GM12878 (cell line): ENCODE results near the gene QSOX2. TPM values are rescaled to one million over a fixed set of nuclear protein-coding genes. Genes with fewer than 3 reads are reported as not detected.

Source experiments
- ATAC-seq: fragments of 200-7000 bp; cut with Tn5 transposase; 3 replicates; pipeline ENCODE4 v1.9.1; 2020; ENCODE audit warnings: mild to moderate bottlenecking, moderate library complexity
- BruUV-seq: library from RNA; stranded (reverse); fragments of 400-500 nt; replicated peaks from 2 replicates; lab custom pipeline; 2021; lab: Mats Ljungman, UMichigan
- CTCF ChIA-PET: fragments of 300-600 bp; sonication (Branson Sonifier 250); formaldehyde crosslinking; extraction: SDS; loops from one replicate; lab custom pipeline; 2021; ENCODE audit warnings: inconsistent platforms; lab: Yijun Ruan, JAX
- POLR2A ChIA-PET: fragments of 350-600 bp; formaldehyde crosslinking; extraction: SDS; loops from one replicate; lab custom pipeline; 2021; ENCODE audit warnings: inconsistent platforms; lab: Charles Lee
- RAD21 ChIA-PET: fragments of 300-600 bp; sonication (Branson Sonifier 250); formaldehyde crosslinking; loops from one replicate; lab custom pipeline; 2023; ENCODE audit warnings: antibody characterized with exemption; ENCODE audit not compliant: unreplicated experiment; lab: Charles Lee
- SMC1A ChIA-PET: fragments of 300-600 bp; sonication (Branson Sonifier 250); formaldehyde crosslinking; loops from one replicate; lab custom pipeline; 2023; ENCODE audit not compliant: unreplicated experiment, uncharacterized antibody; lab: Charles Lee
- DNase-seq: peaks from one replicate; pipeline ENCODE4 v3.0.0-alpha.2; 2011; ENCODE audit warnings: low read depth, low spot score
- FAIRE-seq: peaks from 3 replicates; lab custom pipeline; 2011; peaks lifted over from hg19 to GRCh38; lab: Jason Lieb, UNC
- H2AFZ ChIP-seq: 2 replicates; pipeline ENCODE4 v1.6.0; 2011; ENCODE audit warnings: low read depth, low read length, control low read depth; ENCODE audit not compliant: control insufficient read depth
- H3K27ac ChIP-seq: 2 replicates; pipeline ENCODE4 v1.5.1; 2011; ENCODE audit warnings: control low read depth; ENCODE audit not compliant: control insufficient read depth, insufficient read depth
- H3K27me3 ChIP-seq, 2 experiments: replicated peaks in 1 of 2; 2 replicates each; pipeline versions ENCODE4 v1.6.0 to v1.6.1; 2011; ENCODE audit warnings: low read length in 1 of 2; ENCODE audit not compliant: control insufficient read depth in 2 of 2, insufficient read depth in 2 of 2
- H3K36me3 ChIP-seq, 2 experiments: 2 replicates each; pipeline ENCODE4 v1.5.1; 2011; ENCODE audit warnings: low read length in 1 of 2; ENCODE audit not compliant: control insufficient read depth in 2 of 2, insufficient read depth in 2 of 2
- H3K4me1 ChIP-seq: 2 replicates; pipeline ENCODE4 v1.6.1; 2011; ENCODE audit warnings: mild to moderate bottlenecking, low read length, moderate library complexity, mixed read lengths; ENCODE audit not compliant: control insufficient read depth, insufficient read depth
- H3K4me2 ChIP-seq: 2 replicates; pipeline ENCODE4 v1.6.0; 2011; ENCODE audit warnings: control low read depth; ENCODE audit not compliant: control insufficient read depth, insufficient read depth
- H3K4me3 ChIP-seq: fragments of 200-600 bp; sonication (generic); 2 replicates; pipeline ENCODE4 v1.5.1; 2016
- H3K79me2 ChIP-seq: 2 replicates; pipeline ENCODE4 v1.6.0; 2011; ENCODE audit warnings: low read length; ENCODE audit not compliant: control insufficient read depth, insufficient read depth
- H3K9ac ChIP-seq: 2 replicates; pipeline ENCODE4 v1.8.0; 2011; ENCODE audit warnings: low read length, control low read depth, mixed read lengths; ENCODE audit not compliant: control insufficient read depth, insufficient read depth
- H3K9me3 ChIP-seq: replicated peaks from 3 replicates; pipeline ENCODE4 v1.5.1; 2011; ENCODE audit warnings: mild to moderate bottlenecking, low read length; ENCODE audit not compliant: control insufficient read depth, insufficient read depth
- H4K20me1 ChIP-seq: 2 replicates; pipeline ENCODE4 v1.6.0; 2011; ENCODE audit not compliant: control insufficient read depth, insufficient read depth
- IKZF1 ChIP-seq: fragments of 450-650 bp; conservative IDR thresholded peaks from 2 replicates; pipeline ENCODE4 v1.6.1; 2017; ENCODE audit warnings: antibody characterized with exemption, mild to moderate bottlenecking
- IKZF2 ChIP-seq, 2 experiments: fragments of 450-650 bp; IDR thresholded peaks; 2 replicates each; pipeline ENCODE4 v1.6.1; 2017; ENCODE audit warnings: mild to moderate bottlenecking in 2 of 2, moderate library complexity in 2 of 2
- PAX8 ChIP-seq: fragments of 450-650 bp; IDR thresholded peaks from 2 replicates; pipeline ENCODE4 v1.6.1; 2017; ENCODE audit warnings: mild to moderate bottlenecking, moderate library complexity
- SIN3A ChIP-seq: IDR thresholded peaks from 2 replicates; pipeline ENCODE4 v1.6.1; 2012; ENCODE audit warnings: low read depth, low read length, improper control_type of control experiment
- SMAD1 ChIP-seq: fragments of 450-650 bp; IDR thresholded peaks from 2 replicates; pipeline ENCODE4 v1.6.1; 2018; ENCODE audit warnings: mild to moderate bottlenecking, low read depth; ENCODE audit not compliant: partially characterized antibody
- WGBS: methylation state at CpG from one replicate; pipeline ENCODE4 v1.1.6; 2016; ENCODE audit warnings: low lambda C conversion rate; ENCODE audit not compliant: insufficient replicate concordance, insufficient coverage; ENCODE audit errors: missing lambda C conversion rate; 5-methylcytosine and 5-hydroxymethylcytosine counted together
- in situ Hi-C: fragments of 300-500 bp; cut with MboI; formaldehyde crosslinking; loops from 9 replicates; pipeline ENCODE4 v1.14.3; 2018; ENCODE audit warnings: mixed read lengths
- intact Hi-C: fragments of 100-400 bp; cut with micrococcal nuclease; formaldehyde crosslinking; loops from one replicate; pipeline ENCODE4 v1.14.2; 2022; ENCODE audit not compliant: unreplicated experiment
- polyA plus RNA-seq, 11 experiments: library from polyadenylated mRNA; depleted of rRNA in 4 of 11; unstranded in 6 of 11; stranded (reverse) in 5 of 11; fragments of >200 nt; fragmentation: Nextera tagmentation in 4 of 11; fragmentation: Illumina TruSeq in 1 of 11; extraction: Ambion mirVana in 4 of 11; extraction: Trizol in 1 of 11; gene quantifications; 1 replicate in 1 of 11; 2 replicates in 10 of 11; pipeline versions ENCODE4 v1.2.1 to v1.2.3, GENCODE V29; 2011 to 2016; ENCODE audit warnings: inconsistent platforms in 2 of 11, missing spikeins in 2 of 11, low read depth in 1 of 11
- total RNA-seq, 4 experiments: library from RNA; depleted of rRNA in 3 of 4; stranded (reverse); fragments of >200 nt in 3 of 4; fragmentation: Illumina TruSeq in 1 of 4; extraction: Trizol in 1 of 4; gene quantifications; 2 replicates each; pipeline versions ENCODE4 v1.2.1 to v1.2.3, GENCODE V29; 2013 to 2021

QSOX2 gene
- total and polyA plus RNA-seq, 10 of the 15 experiments (the other 5 are each of a cell fraction or from before 2014, with no cell fraction given), result 0.34 to 16.1 (median 8.2) TPM

DNA sequence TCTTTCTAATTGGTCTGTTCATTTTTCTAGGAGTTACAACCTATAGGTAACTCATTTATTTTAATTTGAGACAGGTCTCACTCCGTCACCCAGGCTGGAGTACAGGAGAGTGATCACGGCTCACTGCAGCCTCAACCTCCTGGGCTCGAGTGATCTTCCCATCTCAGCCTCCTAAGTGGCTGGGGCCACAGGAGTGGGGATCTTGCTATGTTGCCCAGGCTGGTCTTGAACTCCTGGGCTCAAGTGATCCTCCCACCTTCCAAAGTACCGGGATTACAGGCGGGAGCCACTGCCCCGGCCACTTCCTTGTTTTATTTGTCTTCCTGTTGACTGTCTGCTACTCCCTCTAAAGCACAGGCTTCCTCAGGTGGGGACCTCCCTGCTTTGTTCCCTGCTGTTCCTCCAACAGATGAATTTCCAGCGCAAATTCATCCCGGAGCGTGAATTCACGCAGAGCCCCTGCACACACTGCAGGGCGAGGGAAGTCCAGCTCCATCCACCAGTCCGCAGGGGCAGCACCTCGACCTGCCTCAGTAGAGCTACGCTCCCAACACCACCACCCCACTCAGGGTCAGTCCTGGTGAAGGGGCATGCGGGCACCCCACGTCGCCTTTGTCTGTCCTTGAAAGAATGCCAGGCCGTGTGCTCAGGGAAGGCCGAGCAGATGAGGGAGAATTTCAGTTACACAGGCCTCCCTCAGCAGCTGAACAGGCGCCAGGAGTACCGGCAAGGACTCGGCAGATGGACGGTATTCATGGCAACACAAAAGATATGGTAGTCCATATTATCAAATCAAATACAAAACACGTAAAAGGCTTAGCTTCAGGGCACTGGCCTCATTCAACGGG, 6.3 kb downstream of the QSOX2 start:
- H3K36me3 ChIP-seq, result peaks cover 5 to 17% of the 10 kb centered on the region in 2 experiments; a peak in 3 of 4 replicates
- POLR2A ChIA-PET, result interaction anchor here (0.6 to 1.0 kb wide), 2 partner anchors 28 to 130 kb away, joined by 3 read pairs; no protein-coding TSS in a partner anchor
- DNase-seq (no peak), ATAC-seq (no peak), FAIRE-seq (no peak)
- peaks cover 60% of the 10 kb centered on the region for H3K79me2 ChIP-seq
- peak overlapping the region; percentile 24 for H3K4me2 ChIP-seq
- RAD21 ChIA-PET, result interaction anchor here (1.0 to 1.2 kb wide), 2 partner anchors 14 to 68 kb away, joined by 3 read pairs; no protein-coding TSS in a partner anchor
- intact Hi-C loops, result no loop called here
- peaks cover 52% of the 10 kb centered on the region for H3K4me1 ChIP-seq
- 62% methylated on average over 25 of the region's 25 CpGs for WGBS
- CTCF ChIA-PET, result interaction anchor here (0.6 to 1.8 kb wide), 6 partner anchors 11 to 1630 kb away, joined by 3 to 9 read pairs (median 4); no protein-coding TSS in a partner anchor
- no peak overlapping the region for H3K27ac ChIP-seq
- no peaks in the 10 kb centered on the region for H3K27me3 ChIP-seq
- H3K9ac ChIP-seq, result peak overlapping the region; percentile 37; the same call in 1 of the 2 replicates
- in situ Hi-C loops, result no loop called here
- H3K4me3 ChIP-seq, result 0 out of 2 replicates have a peak overlapping the region, but pooled peaks have one; percentile 10
- H3K9me3 ChIP-seq, result no peaks in the 10 kb centered on the region
- H2AFZ ChIP-seq, result no peak overlapping the region
- BruUV-seq, result no TSS peak
- SMC1A ChIA-PET, result interaction anchor here (0.8 to 1.2 kb wide), 3 partner anchors 14 to 284 kb away, joined by 3 to 4 read pairs (median 3); no protein-coding TSS in a partner anchor
- TF ChIP-seq IKZF1 (0 out of 2 replicates have a peak, but pooled peaks have one; percentile 3), IKZF2 (IDR thresholded peaks at IDR 0.05) (0 out of 4 replicates have a peak, but pooled peaks of 1 of the 2 experiments have one; percentile 0), SMAD1 (no peak)
- peaks cover 4% of the 10 kb centered on the region; the same call in 1 of the 2 replicates for H4K20me1 ChIP-seq

GRCh38 chr9:136238342-136238732, 7.3 kb downstream of the QSOX2 start:
- DNase-seq (no peak), ATAC-seq (no peak), FAIRE-seq (no peak)
- no peak overlapping the region for H3K27ac ChIP-seq
- peaks cover 4% of the 10 kb centered on the region; the same call in 1 of the 2 replicates for H4K20me1 ChIP-seq
- no peaks in the 10 kb centered on the region for H3K27me3 ChIP-seq
- peaks cover 46% of the 10 kb centered on the region for H3K4me1 ChIP-seq
- ChIA-PET RAD21 (no interaction called here), SMC1A (no interaction called here), POLR2A (no interaction called here), CTCF (interaction anchor here (0.8 kb wide), 1 partner anchor 13 kb away, joined by 3 read pairs; no protein-coding TSS in a partner anchor)
- no peak overlapping the region for H3K9ac ChIP-seq
- H3K4me3 ChIP-seq, result no peak overlapping the region
- intact Hi-C loops, result no loop called here
- H2AFZ ChIP-seq, result no peak overlapping the region
- H3K79me2 ChIP-seq, result peaks cover 50% of the 10 kb centered on the region
- in situ Hi-C loops, result no loop called here
- BruUV-seq, result no TSS peak
- no peak for TF ChIP-seq SIN3A
- no peak for TF ChIP-seq PAX8
- H3K9me3 ChIP-seq, result no peaks in the 10 kb centered on the region
- H3K4me2 ChIP-seq, result peak overlapping the region; percentile 24
- 80% methylated on average over 12 of the region's 12 CpGs for WGBS
- H3K36me3 ChIP-seq, result peaks cover 5 to 17% of the 10 kb centered on the region in 2 experiments; a peak in 3 of 4 replicates
